GM12875 (cell line): ENCODE results near the gene FBXO41.
A peak's percentile ranks its signal among the peaks of the same experiment; 100 is the strongest.

Experiments
- H3K4me3 ChIP-seq: one replicate; pipeline ENCODE4 v1.5.1; 2011; ENCODE audit warnings: low read depth, low read length, control low read depth
- CTCF ChIP-seq: IDR thresholded peaks from 2 replicates; pipeline ENCODE4 v1.5.1; 2011; ENCODE audit warnings: low read depth, mild to moderate bottlenecking, control low read depth, inconsistent platforms, low read length, moderate library complexity, borderline replicate concordance; ENCODE audit not compliant: insufficient read depth

The FBXO41 gene

GRCh38 chr2:73232403-73233153 is 51.7 kb downstream of the FBXO41 start:
- TF ChIP-seq CTCF, result 0 out of 2 replicates have a peak, but pooled peaks have one; percentile 9
- peak overlapping the region; percentile 59 for H3K4me3 ChIP-seq

GRCh38 chr2:73228631-73229030 is 55.6 kb downstream of the FBXO41 start:
- no peak overlapping the region for H3K4me3 ChIP-seq

GRCh38 chr2:73227086-73227485 is 57.2 kb downstream of the FBXO41 start:
- no peak for TF ChIP-seq CTCF
- no peak overlapping the region for H3K4me3 ChIP-seq

More at GRCh38 chr2:73228631-73229030, 55.6 kb downstream of the FBXO41 start:
- TF ChIP-seq CTCF, result no peak

GRCh38 chr2:73225513-73226360 is 58.5 kb downstream of the FBXO41 start:
- no peak for TF ChIP-seq CTCF
- H3K4me3 ChIP-seq, result no peak overlapping the region

- H3K4me3 ChIP-seq, result no peak overlapping the region
- TF ChIP-seq CTCF, result no peak
These were observed 60.5 kb downstream of the FBXO41 start for GRCh38 chr2:73223821-73224220.

- TF ChIP-seq CTCF, result no peak
- H3K4me3 ChIP-seq, result no peak overlapping the region
These were observed 66.0 kb downstream of the FBXO41 start for GRCh38 chr2:73218298-73218697.
